ENCODE data around the gene SLC22A12.

DNA sequence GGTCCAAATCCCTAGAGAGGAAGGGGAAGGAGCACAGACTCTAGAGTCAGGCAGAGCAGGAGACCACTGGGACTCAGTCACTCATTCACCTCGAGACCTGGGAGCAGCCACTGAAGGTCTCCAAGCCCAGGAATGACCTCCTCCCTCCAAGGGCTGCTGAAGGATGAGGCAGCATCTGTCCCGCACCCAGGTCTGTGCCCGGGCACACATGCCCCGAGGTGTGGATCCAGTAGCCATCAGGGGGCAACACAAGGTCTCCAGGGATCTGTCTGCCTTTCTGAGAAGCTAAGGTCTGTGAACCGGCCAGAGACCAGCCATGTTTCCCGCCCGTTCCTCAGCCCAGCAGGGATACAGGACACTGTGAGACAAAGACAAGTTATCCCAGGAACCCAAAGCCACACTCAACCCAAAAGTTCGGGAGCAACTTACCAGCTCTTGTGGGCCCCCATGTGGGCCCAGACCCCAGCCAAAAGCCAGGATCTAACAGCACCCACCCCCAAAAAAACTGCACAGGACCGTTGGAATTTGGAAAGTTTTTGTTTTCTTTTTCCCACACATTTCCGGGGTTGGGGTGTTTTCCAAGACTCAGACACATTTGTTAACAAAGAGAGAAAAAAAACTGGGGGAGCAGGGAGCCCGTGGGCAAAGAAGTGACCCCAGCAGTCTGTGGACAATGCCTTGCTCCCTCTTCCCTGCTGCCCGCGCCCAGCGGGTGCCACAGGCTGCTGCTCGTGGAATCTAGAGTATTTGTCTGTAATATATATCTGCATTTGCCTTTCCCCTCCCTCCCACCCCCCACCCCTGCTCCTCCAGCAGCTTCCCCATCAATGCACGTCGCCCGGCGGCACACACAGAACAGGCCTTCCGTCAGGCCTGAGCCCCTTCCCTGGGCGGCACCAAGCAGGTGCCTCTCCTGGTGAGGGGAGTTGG, 14.9 kb downstream of the SLC22A12 start:
- TF ChIP-seq, protein P1, sequence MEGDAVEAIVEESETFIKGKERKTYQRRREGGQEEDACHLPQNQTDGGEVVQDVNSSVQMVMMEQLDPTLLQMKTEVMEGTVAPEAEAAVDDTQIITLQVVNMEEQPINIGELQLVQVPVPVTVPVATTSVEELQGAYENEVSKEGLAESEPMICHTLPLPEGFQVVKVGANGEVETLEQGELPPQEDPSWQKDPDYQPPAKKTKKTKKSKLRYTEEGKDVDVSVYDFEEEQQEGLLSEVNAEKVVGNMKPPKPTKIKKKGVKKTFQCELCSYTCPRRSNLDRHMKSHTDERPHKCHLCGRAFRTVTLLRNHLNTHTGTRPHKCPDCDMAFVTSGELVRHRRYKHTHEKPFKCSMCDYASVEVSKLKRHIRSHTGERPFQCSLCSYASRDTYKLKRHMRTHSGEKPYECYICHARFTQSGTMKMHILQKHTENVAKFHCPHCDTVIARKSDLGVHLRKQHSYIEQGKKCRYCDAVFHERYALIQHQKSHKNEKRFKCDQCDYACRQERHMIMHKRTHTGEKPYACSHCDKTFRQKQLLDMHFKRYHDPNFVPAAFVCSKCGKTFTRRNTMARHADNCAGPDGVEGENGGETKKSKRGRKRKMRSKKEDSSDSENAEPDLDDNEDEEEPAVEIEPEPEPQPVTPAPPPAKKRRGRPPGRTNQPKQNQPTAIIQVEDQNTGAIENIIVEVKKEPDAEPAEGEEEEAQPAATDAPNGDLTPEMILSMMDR (IDR thresholded peaks at IDR 0.05; ENCODE audit: low read length) = no peak
- no peak for TF ChIP-seq EZH2 (optimal IDR thresholded peaks at IDR 0.05; ENCODE audit: low read depth, low read length)

Measured in MM.1S (cell line).